Psoas muscle (tissue), 8 donors: ENCODE results near the gene EIF2AK2. TPM values are rescaled to one million over a fixed set of nuclear protein-coding genes. Genes with fewer than 3 reads are reported as not detected.

ENCODE experiments used
- ATAC-seq, 4 donors: fragments of 200-7000 bp; cut with Tn5 transposase; one replicate each; pipeline ENCODE4 v1.9.1; 2020; ENCODE audit warnings: moderate library complexity in 3 of 4, mild to moderate bottlenecking in 2 of 4
- DNase-seq, 2 donors: peaks; one replicate each; pipeline ENCODE4 v3.0.0-alpha.2; 2020
- H3K27ac ChIP-seq: fragments of 200-600 bp; one replicate; pipeline ENCODE4 v1.8.0; 2022
- H3K27me3 ChIP-seq, 3 donors: fragments of 200-600 bp in 1 of 3; one replicate each; pipeline versions ENCODE4 v1.6.1 to v1.8.0; 2013 to 2022; ENCODE audit warnings: low read length in 2 of 3, mild to moderate bottlenecking in 2 of 3, moderate library complexity in 1 of 3; ENCODE audit not compliant: insufficient read depth in 3 of 3
- H3K36me3 ChIP-seq, 2 donors: fragments of 200-600 bp in 1 of 2; one replicate each; pipeline versions ENCODE4 v1.6.1 to v1.8.0; 2013 to 2022; ENCODE audit warnings: low read depth in 1 of 2, mild to moderate bottlenecking in 1 of 2, moderate library complexity in 1 of 2; ENCODE audit not compliant: insufficient read depth in 1 of 2
- H3K4me1 ChIP-seq: fragments of 200-600 bp; one replicate; pipeline ENCODE4 v1.8.0; 2022
- H3K4me3 ChIP-seq: fragments of 200-600 bp; one replicate; pipeline ENCODE4 v1.8.0; 2022; ENCODE audit warnings: mild to moderate bottlenecking
- H3K9me3 ChIP-seq: fragments of 200-600 bp; one replicate; pipeline ENCODE4 v1.8.0; 2022
- WGBS, 3 donors: extraction: QIAGEN DNeasy Blood & Tissue Kit; methylation state at CpG; one replicate each; pipeline versions ENCODE4 v1.1.6 to v1.1.7; 2013; 5-methylcytosine and 5-hydroxymethylcytosine counted together
- intact Hi-C, 2 donors: fragments of 100-400 bp; cut with DNase I; formaldehyde crosslinking; loops; one replicate each; pipeline versions ENCODE4 v1.11.0 to v1.14.2; 2022
- polyA plus RNA-seq, 3 donors: library from polyadenylated mRNA; stranded (reverse); fragments of 200-250 nt; gene quantifications; one replicate each; pipeline ENCODE4 v1.2.3, GENCODE V29; 2013
- total RNA-seq, 4 donors: library from RNA; stranded (reverse); fragmentation: NEBNext Ultra II Directional in 2 of 4; extraction: Animal tissue kit (Norgen Biotek cat#: 25700) in 2 of 4; gene quantifications; one replicate each; pipeline versions ENCODE4 v1.2.1 to v1.2.4, GENCODE V29; 2021 to 2023
- TF ChIP-seq, protein P1 (sequence below): fragments of 200-600 bp; IDR thresholded peaks from one replicate; pipeline ENCODE4 v1.8.0; 2022; ENCODE audit warnings: antibody characterized with exemption
- donor health status: healthy with polysubstance abuse.
- donor health status: DM: no; HTN: no; CAD: no; lungs with moderate emphysema.
- donor health status: Bipolar disorder and iron deficiency.
- donor health status: healthy.
- donor health status: DM: yes; HTN: yes; CAD: no.
- donor health status: DM: no; HTN: no; CAD: no.
- donor health status: DM: no; HTN: no; CAD: no.
- donor health status: DM: yes; HTN: yes; CAD: no.

EIF2AK2 gene
- total and polyA plus RNA-seq, 7 donors = 1.1 to 16.6 (median 6.7) TPM

DNA sequence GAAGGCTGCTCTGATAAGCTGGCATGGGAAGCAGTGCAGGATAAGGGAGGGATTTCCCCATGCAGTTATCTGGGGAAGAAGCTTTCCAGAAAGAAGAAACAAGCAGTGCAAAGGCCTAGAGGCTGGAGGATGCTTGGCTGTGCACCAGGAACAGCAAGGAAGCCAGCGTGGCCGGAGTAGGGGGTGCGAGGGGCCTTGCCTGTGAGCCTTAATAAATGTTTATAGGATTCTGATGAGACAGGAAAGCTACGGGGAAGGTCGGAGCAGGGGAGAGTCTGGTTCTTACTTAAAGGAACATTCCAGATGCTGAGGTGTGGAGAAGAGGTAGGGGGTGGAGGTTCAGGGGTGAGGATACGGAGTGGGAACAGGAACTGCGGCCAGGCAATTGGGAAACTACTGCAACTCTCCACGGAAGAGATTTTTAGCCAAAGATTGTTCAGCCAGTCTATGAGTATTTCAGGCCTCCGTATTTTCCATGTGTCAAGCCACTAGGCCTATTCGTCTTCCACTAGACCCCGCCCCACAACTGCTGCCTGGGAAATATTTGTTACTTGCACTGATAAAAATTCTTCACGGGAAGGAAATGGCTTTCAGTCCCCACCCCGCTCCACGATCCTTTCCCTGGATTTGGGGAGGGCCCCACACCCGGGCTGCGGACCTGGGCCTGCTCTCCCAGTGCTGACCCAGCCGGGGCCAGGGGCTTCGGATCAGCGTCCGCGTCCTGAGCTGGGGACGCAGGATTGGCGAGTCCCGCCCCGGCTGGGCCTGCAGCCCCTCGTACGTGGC, 516 bp downstream of the EIF2AK2 start:
- no peaks in the 10 kb centered on the region for H3K36me3 ChIP-seq
- intact Hi-C loops = loop anchor here in 1 of 2 donors (5.0 kb wide), 1 partner anchor 76 kb away; the partner anchor contains the start of genes CEBPZ and NDUFAF7
- H3K4me1 ChIP-seq = peaks cover 8% of the 10 kb centered on the region
- DNase-seq (peak; percentile 51 to 56), ATAC-seq (peak; percentile 39 to 63 (median 49))
- H3K9me3 ChIP-seq = no peaks in the 10 kb centered on the region
- peak overlapping the region; percentile 90 for H3K4me3 ChIP-seq
- peak overlapping the region; percentile 76 for H3K27ac ChIP-seq
- WGBS, 3 donors = 2 to 5% (median 3%) methylated on average over 15 to 27 of the region's 27 CpGs
- TF ChIP-seq, protein P1, sequence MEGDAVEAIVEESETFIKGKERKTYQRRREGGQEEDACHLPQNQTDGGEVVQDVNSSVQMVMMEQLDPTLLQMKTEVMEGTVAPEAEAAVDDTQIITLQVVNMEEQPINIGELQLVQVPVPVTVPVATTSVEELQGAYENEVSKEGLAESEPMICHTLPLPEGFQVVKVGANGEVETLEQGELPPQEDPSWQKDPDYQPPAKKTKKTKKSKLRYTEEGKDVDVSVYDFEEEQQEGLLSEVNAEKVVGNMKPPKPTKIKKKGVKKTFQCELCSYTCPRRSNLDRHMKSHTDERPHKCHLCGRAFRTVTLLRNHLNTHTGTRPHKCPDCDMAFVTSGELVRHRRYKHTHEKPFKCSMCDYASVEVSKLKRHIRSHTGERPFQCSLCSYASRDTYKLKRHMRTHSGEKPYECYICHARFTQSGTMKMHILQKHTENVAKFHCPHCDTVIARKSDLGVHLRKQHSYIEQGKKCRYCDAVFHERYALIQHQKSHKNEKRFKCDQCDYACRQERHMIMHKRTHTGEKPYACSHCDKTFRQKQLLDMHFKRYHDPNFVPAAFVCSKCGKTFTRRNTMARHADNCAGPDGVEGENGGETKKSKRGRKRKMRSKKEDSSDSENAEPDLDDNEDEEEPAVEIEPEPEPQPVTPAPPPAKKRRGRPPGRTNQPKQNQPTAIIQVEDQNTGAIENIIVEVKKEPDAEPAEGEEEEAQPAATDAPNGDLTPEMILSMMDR = no peak
- no peaks in the 10 kb centered on the region for H3K27me3 ChIP-seq

DNA sequence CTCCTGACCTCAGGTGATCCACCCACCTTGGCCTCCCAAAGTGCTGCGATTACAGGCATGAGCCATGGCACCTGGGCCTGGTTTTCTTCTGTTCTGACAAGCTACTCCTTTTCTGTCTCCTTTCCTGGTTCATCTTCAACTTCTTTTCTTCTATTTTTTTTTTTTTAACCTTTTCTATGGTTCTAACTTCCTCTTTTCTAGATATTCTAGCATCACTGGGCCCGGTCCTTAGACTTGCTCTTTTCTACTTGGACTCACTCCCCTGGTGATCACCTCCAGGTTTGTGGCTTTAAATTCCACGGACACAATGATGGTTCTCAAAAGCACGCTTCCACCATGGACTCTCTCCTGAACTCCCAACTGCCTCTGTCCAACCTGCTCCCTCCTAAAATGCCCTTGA, 2.0 kb downstream of the EIF2AK2 start:
- TF ChIP-seq, protein P1 = no peak
- Histone ChIP-seq H3K4me3 (no peak overlapping the region), H3K27me3 (no peaks in the 10 kb centered on the region), H3K9me3 (no peaks in the 10 kb centered on the region), H3K4me1 (peaks cover 8% of the 10 kb centered on the region), H3K27ac (no peak overlapping the region), H3K36me3 (no peaks in the 10 kb centered on the region)
- WGBS, 3 donors = 90 to 95% (median 92%) methylated on average over 4 of the region's 4 CpGs
- intact Hi-C loops = loop anchor here in 1 of 2 donors (5.0 kb wide), 1 partner anchor 78 kb away; the partner anchor contains the start of genes CEBPZ and NDUFAF7
- ATAC-seq = no peak
- DNase-seq = no peak

DNA sequence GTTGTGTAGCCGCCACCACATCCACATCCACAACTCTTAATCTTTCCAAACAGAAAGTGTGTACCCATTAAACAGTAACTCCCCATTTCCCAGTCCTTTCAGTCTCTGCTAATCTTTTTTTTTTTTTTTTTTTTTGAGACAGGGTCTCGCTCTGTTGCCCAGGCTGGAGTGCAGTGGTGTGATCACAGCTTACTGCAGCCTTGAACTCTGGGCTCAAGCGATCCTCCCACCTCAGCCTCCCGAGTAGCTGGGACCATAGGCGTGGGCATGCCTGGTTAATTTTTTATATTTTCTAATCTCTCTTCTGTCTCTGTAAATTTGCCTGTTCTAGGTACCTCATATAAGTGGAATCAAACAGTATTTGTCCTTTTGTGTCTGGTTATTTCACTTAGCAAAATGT, 3.6 kb downstream of the EIF2AK2 start:
- TF ChIP-seq, protein P1 = no peak
- H3K4me3 ChIP-seq = no peak overlapping the region
- no peaks in the 10 kb centered on the region for H3K27me3 ChIP-seq
- no peak overlapping the region for H3K27ac ChIP-seq
- peaks cover 8% of the 10 kb centered on the region for H3K4me1 ChIP-seq
- ATAC-seq (no peak), DNase-seq (no peak)
- WGBS, 3 donors = 86 to 99% (median 88%) methylated on average over 5 of the region's 5 CpGs
- peaks cover 0 to 10% of the 10 kb centered on the region in 2 donors for H3K36me3 ChIP-seq
- no peaks in the 10 kb centered on the region for H3K9me3 ChIP-seq
- intact Hi-C loops = no loop called here

DNA sequence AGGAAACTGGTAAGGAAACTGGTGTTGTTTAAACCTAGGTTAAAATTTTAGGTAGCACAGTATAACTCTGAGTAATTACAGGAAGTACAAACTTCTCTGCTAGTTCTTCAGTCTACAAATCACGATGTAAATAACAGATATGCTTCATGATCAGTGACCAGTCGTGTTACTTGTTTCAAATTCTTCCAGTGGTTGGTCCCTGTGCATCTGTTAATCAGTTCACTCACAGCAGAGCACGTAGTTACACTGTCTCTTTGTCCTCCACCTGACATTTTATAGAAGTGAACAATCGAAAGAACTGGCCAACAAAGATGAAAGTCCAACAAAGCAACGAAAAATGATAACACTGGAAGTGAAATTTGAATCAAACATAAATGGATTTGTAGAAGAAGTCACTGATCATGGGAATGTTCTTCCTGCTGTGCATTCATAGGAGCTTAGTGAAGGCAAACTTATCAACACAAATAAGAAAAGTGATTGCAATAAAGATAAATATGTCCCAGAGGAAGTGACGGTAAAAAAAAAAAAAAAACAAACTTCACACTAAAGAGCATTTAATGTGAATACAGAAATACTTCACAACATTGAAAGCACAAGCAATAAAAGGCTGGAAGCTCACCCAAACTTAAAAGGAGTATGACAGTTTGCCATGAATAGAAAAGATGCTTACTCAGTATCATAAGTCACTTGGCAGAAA, 7.0 kb downstream of the EIF2AK2 start:
- intact Hi-C loops = no loop called here
- no peaks in the 10 kb centered on the region for H3K27me3 ChIP-seq
- H3K4me1 ChIP-seq = no peaks in the 10 kb centered on the region
- WGBS, 3 donors = 55 to 59% (median 57%) methylated on average over 6 of the region's 6 CpGs
- peaks cover 0 to 44% of the 10 kb centered on the region in 2 donors for H3K36me3 ChIP-seq
- no peak overlapping the region for H3K27ac ChIP-seq
- TF ChIP-seq, protein P1 = no peak
- no peak for DNase-seq
- no peak for ATAC-seq
- no peaks in the 10 kb centered on the region for H3K9me3 ChIP-seq
- H3K4me3 ChIP-seq = no peak overlapping the region
